ENCODE measurements around the gene YWHAE.
"Not testable (repeated sequence)": the region's sequence is repeated elsewhere in the genome, so short reads cannot be mapped to it uniquely, and the experiment has no call there.

Gene YWHAE

GRCh38 chr17:1325766-1326165 is 74.3 kb downstream of the YWHAE start:
- no peak for DNase-seq (ENCODE audit: low spot score)

GRCh38 chr17:1324201-1324771 is 75.7 kb downstream of the YWHAE start:
- peak; percentile 41 for DNase-seq (ENCODE audit: low spot score)

GRCh38 chr17:1323336-1323735 is 76.7 kb downstream of the YWHAE start:
- no peak for DNase-seq (ENCODE audit: low spot score)

GRCh38 chr17:1322480-1322879 is 77.5 kb downstream of the YWHAE start:
- DNase-seq (ENCODE audit: low spot score), result no peak

- DNase-seq (ENCODE audit: low spot score), result no peak
Observed at GRCh38 chr17:1322014-1322428, 78.0 kb downstream of the YWHAE start.

- DNase-seq (ENCODE audit: low spot score), result no peak
Observed at GRCh38 chr17:1315891-1316403, 84.1 kb downstream of the YWHAE start.

- no peak for DNase-seq (ENCODE audit: low spot score)
Observed at GRCh38 chr17:1315409-1315808, 84.6 kb downstream of the YWHAE start.

- DNase-seq (ENCODE audit: low spot score), result no peak
Observed at GRCh38 chr17:1313270-1314005, 86.6 kb downstream of the YWHAE start.

- DNase-seq (ENCODE audit: low spot score), result no peak
Observed at GRCh38 chr17:1312261-1312870, 87.7 kb downstream of the YWHAE start.

GRCh38 chr17:1307829-1308228 is 92.2 kb downstream of the YWHAE start:
- DNase-seq (ENCODE audit: low spot score), result not testable (repeated sequence)

GRCh38 chr17:1304962-1305563 is 95.0 kb downstream of the YWHAE start:
- no peak for DNase-seq (ENCODE audit: low spot score)

GRCh38 chr17:1304522-1304921 is 95.5 kb downstream of the YWHAE start:
- DNase-seq (ENCODE audit: low spot score), result no peak

- no peak for DNase-seq (ENCODE audit: low spot score)
Observed at GRCh38 chr17:1302761-1303160, 97.3 kb downstream of the YWHAE start.

GRCh38 chr17:1301546-1301945 is 98.5 kb downstream of the YWHAE start:
- DNase-seq (ENCODE audit: low spot score), result no peak

- no peak for DNase-seq (ENCODE audit: low spot score)
Observed at GRCh38 chr17:1300371-1300905, 99.6 kb downstream of the YWHAE start.

- DNase-seq (ENCODE audit: low spot score), result no peak
Observed at GRCh38 chr17:1299552-1300370, 100.3 kb downstream of the YWHAE start.

- DNase-seq (ENCODE audit: low spot score), result no peak
Observed at GRCh38 chr17:1298606-1299005, 101.4 kb downstream of the YWHAE start.

Measured in HuH-7.5 (cell line).